ENCODE measurements around the gene NDUFV1. TPM values are rescaled to one million over a fixed set of nuclear protein-coding genes. Genes with fewer than 3 reads are reported as not detected.
"Not testable (repeated sequence)": the region's sequence is repeated elsewhere in the genome, so short reads cannot be mapped to it uniquely, and the experiment has no call there.

NDUFV1 gene
- total and polyA plus RNA-seq, 10 donors = 132 to 258 (median 199) TPM

- no peak overlapping the region for H3K4me3 ChIP-seq
- DNase-seq = peak; percentile 77
- no peak for TF ChIP-seq POLR2A (IDR thresholded peaks at IDR 0.05)
- TF ChIP-seq, protein P1, sequence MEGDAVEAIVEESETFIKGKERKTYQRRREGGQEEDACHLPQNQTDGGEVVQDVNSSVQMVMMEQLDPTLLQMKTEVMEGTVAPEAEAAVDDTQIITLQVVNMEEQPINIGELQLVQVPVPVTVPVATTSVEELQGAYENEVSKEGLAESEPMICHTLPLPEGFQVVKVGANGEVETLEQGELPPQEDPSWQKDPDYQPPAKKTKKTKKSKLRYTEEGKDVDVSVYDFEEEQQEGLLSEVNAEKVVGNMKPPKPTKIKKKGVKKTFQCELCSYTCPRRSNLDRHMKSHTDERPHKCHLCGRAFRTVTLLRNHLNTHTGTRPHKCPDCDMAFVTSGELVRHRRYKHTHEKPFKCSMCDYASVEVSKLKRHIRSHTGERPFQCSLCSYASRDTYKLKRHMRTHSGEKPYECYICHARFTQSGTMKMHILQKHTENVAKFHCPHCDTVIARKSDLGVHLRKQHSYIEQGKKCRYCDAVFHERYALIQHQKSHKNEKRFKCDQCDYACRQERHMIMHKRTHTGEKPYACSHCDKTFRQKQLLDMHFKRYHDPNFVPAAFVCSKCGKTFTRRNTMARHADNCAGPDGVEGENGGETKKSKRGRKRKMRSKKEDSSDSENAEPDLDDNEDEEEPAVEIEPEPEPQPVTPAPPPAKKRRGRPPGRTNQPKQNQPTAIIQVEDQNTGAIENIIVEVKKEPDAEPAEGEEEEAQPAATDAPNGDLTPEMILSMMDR (IDR thresholded peaks at IDR 0.05 in 8 of 11, conservative IDR thresholded peaks at IDR 0.05 in 3 of 11) = no peak
- peak in 2 of 3 donors; percentile 27 to 31 for TF ChIP-seq POLR2AphosphoS5 (IDR thresholded peaks at IDR 0.05)
- intact Hi-C loops (cut with DNase I; ENCODE audit: low total_unique reads) = no loop called here
- WGBS, 5 donors = 15 to 26% (median 17%) methylated on average over 7 of the region's 7 CpGs
- H3K4me1 ChIP-seq = peaks cover 3 to 30% (median 18%) of the 10 kb centered on the region in 6 donors
- peaks cover 0 to 11% (median 2%) of the 10 kb centered on the region in 8 donors for H3K9me3 ChIP-seq
- no peaks in the 10 kb centered on the region for H3K36me3 ChIP-seq
- peaks cover 0 to 5% (median 0%) of the 10 kb centered on the region in 7 donors for H3K27me3 ChIP-seq (replicated peaks in 1 of 7)
- peak overlapping the region in 3 of 8 donors; percentile 28 to 49 (median 40) for H3K27ac ChIP-seq
Measured at GRCh38 chr11:67600324-67601029, 6.3 kb upstream of the NDUFV1 start.

DNA sequence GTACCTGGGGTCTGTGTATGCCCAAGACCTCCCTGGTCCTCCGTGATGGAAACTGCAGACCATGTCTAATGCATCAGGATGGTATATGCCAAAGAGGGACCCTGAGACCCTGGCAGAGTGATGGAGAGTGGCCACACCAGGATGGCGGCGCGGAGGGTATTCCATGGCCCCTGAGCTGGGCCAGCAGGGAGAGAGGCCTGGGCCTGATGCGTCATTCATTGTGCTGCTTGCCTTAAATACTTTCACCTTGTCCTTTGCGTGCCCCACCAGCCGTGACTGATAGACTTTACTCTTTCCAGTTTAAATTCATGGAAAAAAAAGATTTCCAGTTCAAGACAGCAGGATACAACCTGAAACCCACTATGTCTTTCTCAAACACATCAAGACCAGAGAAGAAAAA is 5.6 kb upstream of the NDUFV1 start:
- no peaks in the 10 kb centered on the region for H3K36me3 ChIP-seq
- H3K4me3 ChIP-seq = no peak overlapping the region
- WGBS, 5 donors = 89 to 95% (median 91%) methylated on average over 7 of the region's 7 CpGs
- TF ChIP-seq, protein P1 (IDR thresholded peaks at IDR 0.05 in 8 of 11, conservative IDR thresholded peaks at IDR 0.05 in 3 of 11) = no peak
- TF ChIP-seq POLR2AphosphoS5 (IDR thresholded peaks at IDR 0.05) (no peak), POLR2A (IDR thresholded peaks at IDR 0.05) (no peak)
- intact Hi-C loops (cut with DNase I; ENCODE audit: low total_unique reads) = no loop called here
- H3K4me1 ChIP-seq = peaks cover 6 to 37% (median 22%) of the 10 kb centered on the region in 6 donors
- peaks cover 0 to 5% (median 0%) of the 10 kb centered on the region in 7 donors for H3K27me3 ChIP-seq (replicated peaks in 1 of 7)
- peak overlapping the region in 3 of 8 donors; percentile 28 to 49 (median 40) for H3K27ac ChIP-seq
- DNase-seq = no peak
- H3K9me3 ChIP-seq = peaks cover 0 to 11% (median 2%) of the 10 kb centered on the region in 8 donors

- Histone ChIP-seq H3K36me3 (peaks cover 0 to 11% (median 7%) of the 10 kb centered on the region in 6 donors), H3K4me1 (peaks cover 20 to 60% (median 43%) of the 10 kb centered on the region in 6 donors)
- H3K27ac ChIP-seq; H3K4me3 ChIP-seq; DNase-seq; H3K9me3 ChIP-seq; H3K27me3 ChIP-seq (replicated peaks in 1 of 7); intact Hi-C loops (cut with DNase I; ENCODE audit: low total_unique reads): not testable (repeated sequence)
- 58 to 82% (median 63%) methylated on average over 2 to 3 of the region's 4 CpGs for WGBS, 5 donors
Measured at GRCh38 chr11:67604119-67604518, 2.6 kb upstream of the NDUFV1 start.

- H3K27ac ChIP-seq = no peak overlapping the region
- intact Hi-C loops (cut with DNase I; ENCODE audit: low total_unique reads) = no loop called here
Measured at GRCh38 chr11:67604815-67605214, 1.9 kb upstream of the NDUFV1 start.

More at GRCh38 chr11:67604815-67605214, 1.9 kb upstream of the NDUFV1 start:
- no peak for TF ChIP-seq POLR2A (IDR thresholded peaks at IDR 0.05)
- TF ChIP-seq POLR2AphosphoS5 (IDR thresholded peaks at IDR 0.05) = no peak
- TF ChIP-seq, protein P1 (IDR thresholded peaks at IDR 0.05 in 8 of 11, conservative IDR thresholded peaks at IDR 0.05 in 3 of 11) = no peak
- peaks cover 0 to 18% (median 14%) of the 10 kb centered on the region in 6 donors for H3K36me3 ChIP-seq
- WGBS, 5 donors = 75 to 100% (median 87%) methylated on average over 1 to 2 of the region's 2 CpGs
- H3K9me3 ChIP-seq = no peaks in the 10 kb centered on the region
- DNase-seq = no peak
- H3K4me3 ChIP-seq = no peak overlapping the region
- peaks cover 20 to 57% (median 43%) of the 10 kb centered on the region in 6 donors for H3K4me1 ChIP-seq
- H3K27me3 ChIP-seq (replicated peaks in 1 of 7) = peaks cover 0 to 5% (median 0%) of the 10 kb centered on the region in 7 donors

Measured in spleen (tissue), 11 donors.